CD4-positive, alpha-beta memory T cell (primary cell): Measurements from ENCODE around the gene THSD7B. TPM values are rescaled to one million over a fixed set of nuclear protein-coding genes. Genes with fewer than 3 reads are reported as not detected.

Experiments
- CTCF ChIA-PET: fragments of 350-600 bp; sonication (Branson Sonifier 250); formaldehyde crosslinking; loops from one replicate; lab custom pipeline; 2021; ENCODE audit warnings: inconsistent platforms; ENCODE audit not compliant: partially characterized antibody; lab: Charles Lee
- POLR2A ChIA-PET: fragments of 350-600 bp; sonication (Branson Sonifier 250); formaldehyde crosslinking; loops from one replicate; lab custom pipeline; 2021; ENCODE audit not compliant: partially characterized antibody; lab: Charles Lee
- DNase-seq, 5 donors: peaks; one replicate each; pipeline versions ENCODE4 v3.0.0 to v3.0.0-alpha.2; 2020 to 2022; ENCODE audit warnings: mixed read lengths in 1 of 5
- H3K27ac ChIP-seq: one replicate; pipeline ENCODE4 v1.7.0; 2013; ENCODE audit warnings: low read depth, low read length
- H3K27me3 ChIP-seq: 2 replicates; pipeline ENCODE4 v1.7.0; 2013; ENCODE audit warnings: mild to moderate bottlenecking, low read length, moderate library complexity; ENCODE audit not compliant: insufficient read depth
- H3K36me3 ChIP-seq: 2 replicates; pipeline ENCODE4 v1.7.0; 2013; ENCODE audit warnings: mild to moderate bottlenecking, low read length, moderate library complexity; ENCODE audit not compliant: insufficient read depth
- H3K4me1 ChIP-seq: 2 replicates; pipeline ENCODE4 v1.7.0; 2013; ENCODE audit warnings: mild to moderate bottlenecking, low read length, moderate library complexity; ENCODE audit not compliant: insufficient read depth
- H3K4me3 ChIP-seq, 2 donors: one replicate each; pipeline ENCODE4 v1.7.0; 2013; ENCODE audit warnings: low read length in 2 of 2, mild to moderate bottlenecking in 1 of 2
- H3K9me3 ChIP-seq, 2 donors: one replicate each; pipeline ENCODE4 v1.7.0; 2013; ENCODE audit warnings: low read length in 2 of 2, control low read depth in 1 of 2; ENCODE audit not compliant: control insufficient read depth in 1 of 2
- H3K27ac Mint-ChIP-seq, 7 donors: one replicate each; pipeline ENCODE4 v1.8.0; 2020 to 2021; ENCODE audit warnings: mixed read lengths in 7 of 7, mild to moderate bottlenecking in 6 of 7, inconsistent platforms in 3 of 7, moderate library complexity in 3 of 7
- H3K27me3 Mint-ChIP-seq, 2 donors: one replicate each; pipeline ENCODE4 v1.8.0; 2020 to 2021; ENCODE audit warnings: mixed read lengths in 2 of 2
- H3K36me3 Mint-ChIP-seq, 2 donors: one replicate each; pipeline ENCODE4 v1.8.0; 2020 to 2021; ENCODE audit warnings: mixed read lengths in 2 of 2, inconsistent platforms in 1 of 2, mild to moderate bottlenecking in 1 of 2
- H3K4me1 Mint-ChIP-seq, 4 donors: one replicate each; pipeline ENCODE4 v1.8.0; 2020 to 2021; ENCODE audit warnings: mixed read lengths in 4 of 4, mild to moderate bottlenecking in 1 of 4
- H3K4me3 Mint-ChIP-seq, 8 donors: one replicate each; pipeline ENCODE4 v1.8.0; 2020 to 2021; ENCODE audit warnings: mixed read lengths in 8 of 8, mild to moderate bottlenecking in 7 of 8, moderate library complexity in 6 of 8, inconsistent platforms in 3 of 8
- H3K9me3 Mint-ChIP-seq, 8 donors: one replicate each; pipeline ENCODE4 v1.8.0; 2020 to 2021; ENCODE audit warnings: mixed read lengths in 8 of 8, mild to moderate bottlenecking in 5 of 8, inconsistent platforms in 3 of 8, moderate library complexity in 1 of 8
- intact Hi-C: fragments of 100-400 bp; cut with micrococcal nuclease; formaldehyde crosslinking; loops from one replicate; pipeline ENCODE4 v1.15.1; 2023
- polyA plus RNA-seq, 2 donors: library from polyadenylated mRNA; unstranded; fragments of 300-500 nt; fragmentation: Illumina TruSeq; gene quantifications; one replicate each; pipeline ENCODE4 v1.2.3, GENCODE V29; 2021
- total RNA-seq, 2 experiments: library from RNA; stranded (reverse); gene quantifications; one replicate each; pipeline ENCODE4 v1.2.3, GENCODE V29; 2021

The THSD7B gene
- total RNA-seq (not detected), polyA plus RNA-seq (not detected)

GRCh38 chr2:136765256-136766072 lies at the start of gene THSD7B:
THSD7B (plus strand) TSS chr2:136765545; CDS start chr2:136882179, 116,634 bp downstream.
- Histone ChIP-seq H3K27ac (no peak within 1 kb of the TSS), H3K36me3 (no peaks in the 10 kb centered on the region), H3K27me3 (peaks cover 6% of the 10 kb centered on the region), H3K9me3 (no peaks in the 10 kb centered on the region), H3K4me3 (no peak within 1 kb of the TSS), H3K4me1 (no peaks in the 10 kb centered on the region)
- Mint-ChIP-seq H3K4me1 (peaks cover 0 to 15% (median 2%) of the 10 kb centered on the region in 4 donors), H3K27ac (no peak within 1 kb of the TSS), H3K27me3 (peaks cover 38 to 41% of the 10 kb centered on the region in 2 donors), H3K4me3 (peak within 1 kb of the TSS in 5 of 8 donors; percentile 17 to 63 (median 24)), H3K36me3 (no peaks in the 10 kb centered on the region), H3K9me3 (peaks cover 0 to 6% (median 3%) of the 10 kb centered on the region in 8 donors)
- ChIA-PET POLR2A (no interaction called here), CTCF (no interaction called here)
- intact Hi-C loops = no loop called here
- DNase-seq = no peak

GRCh38 chr2:136718273-136718672 lies 47.1 kb upstream of the THSD7B start:
- H3K4me3 ChIP-seq = no peak overlapping the region
- ChIA-PET CTCF (no interaction called here), POLR2A (no interaction called here)
- H3K9me3 Mint-ChIP-seq = peaks cover 0 to 2% (median 0%) of the 10 kb centered on the region in 8 donors
- no peaks in the 10 kb centered on the region for H3K36me3 ChIP-seq
- H3K27ac ChIP-seq = no peak overlapping the region
- intact Hi-C loops = no loop called here
- no peaks in the 10 kb centered on the region for H3K4me1 Mint-ChIP-seq
- H3K36me3 Mint-ChIP-seq = no peaks in the 10 kb centered on the region
- H3K9me3 ChIP-seq = no peaks in the 10 kb centered on the region
- H3K27me3 Mint-ChIP-seq = peaks cover 0 to 7% of the 10 kb centered on the region in 2 donors
- H3K27ac Mint-ChIP-seq = no peak overlapping the region
- no peaks in the 10 kb centered on the region for H3K27me3 ChIP-seq
- H3K4me3 Mint-ChIP-seq = no peak overlapping the region
- DNase-seq = no peak
- H3K4me1 ChIP-seq = no peaks in the 10 kb centered on the region

GRCh38 chr2:136727973-136728699 lies 37.2 kb upstream of the THSD7B start:
- no peak overlapping the region for H3K27ac ChIP-seq
- H3K36me3 ChIP-seq = no peaks in the 10 kb centered on the region
- H3K4me1 Mint-ChIP-seq = no peaks in the 10 kb centered on the region
- H3K27me3 ChIP-seq = no peaks in the 10 kb centered on the region
- ChIA-PET CTCF (no interaction called here), POLR2A (no interaction called here)
- H3K4me3 ChIP-seq = no peak overlapping the region
- intact Hi-C loops = no loop called here
- H3K36me3 Mint-ChIP-seq = no peaks in the 10 kb centered on the region
- H3K4me1 ChIP-seq = no peaks in the 10 kb centered on the region
- H3K27me3 Mint-ChIP-seq = peaks cover 3 to 6% of the 10 kb centered on the region in 2 donors
- H3K27ac Mint-ChIP-seq = no peak overlapping the region
- no peaks in the 10 kb centered on the region for H3K9me3 ChIP-seq
- H3K4me3 Mint-ChIP-seq = no peak overlapping the region
- peaks cover 0 to 4% (median under 1%) of the 10 kb centered on the region in 8 donors for H3K9me3 Mint-ChIP-seq
- DNase-seq = no peak

GRCh38 chr2:136736236-136736635 lies 29.1 kb upstream of the THSD7B start:
- Mint-ChIP-seq H3K36me3 (no peaks in the 10 kb centered on the region), H3K27ac (no peak overlapping the region), H3K27me3 (peaks cover 3 to 7% of the 10 kb centered on the region in 2 donors), H3K4me3 (no peak overlapping the region), H3K9me3 (no peaks in the 10 kb centered on the region), H3K4me1 (no peaks in the 10 kb centered on the region)
- intact Hi-C loops = no loop called here
- no peak overlapping the region for H3K4me3 ChIP-seq
- no peak for DNase-seq
- H3K4me1 ChIP-seq = no peaks in the 10 kb centered on the region
- H3K27ac ChIP-seq = no peak overlapping the region
- H3K9me3 ChIP-seq = no peaks in the 10 kb centered on the region
- CTCF ChIA-PET = interaction anchor here (1.1 kb wide), 1 partner anchor 15 kb away, joined by 4 read pairs; no protein-coding TSS in a partner anchor
- H3K27me3 ChIP-seq = peaks cover 7% of the 10 kb centered on the region
- H3K36me3 ChIP-seq = no peaks in the 10 kb centered on the region
- POLR2A ChIA-PET = no interaction called here

- Histone ChIP-seq H3K36me3 (no peaks in the 10 kb centered on the region), H3K27me3 (peaks cover 7% of the 10 kb centered on the region), H3K27ac (no peak overlapping the region), H3K4me3 (no peak overlapping the region), H3K4me1 (no peaks in the 10 kb centered on the region), H3K9me3 (no peaks in the 10 kb centered on the region)
- Mint-ChIP-seq H3K36me3 (no peaks in the 10 kb centered on the region), H3K4me1 (no peaks in the 10 kb centered on the region), H3K27me3 (peaks cover 5 to 9% of the 10 kb centered on the region in 2 donors), H3K4me3 (no peak overlapping the region), H3K9me3 (peaks cover 0 to 2% (median 0%) of the 10 kb centered on the region in 8 donors), H3K27ac (no peak overlapping the region)
- CTCF ChIA-PET = no interaction called here
- POLR2A ChIA-PET = no interaction called here
- DNase-seq = no peak
- intact Hi-C loops = no loop called here
Measured at GRCh38 chr2:136738044-136738443, 27.3 kb upstream of the THSD7B start.

GRCh38 chr2:136741471-136741870 lies 23.9 kb upstream of the THSD7B start:
- H3K4me3 Mint-ChIP-seq = no peak overlapping the region

GRCh38 chr2:136750065-136750464 lies 15.3 kb upstream of the THSD7B start:
- H3K9me3 ChIP-seq = no peaks in the 10 kb centered on the region
- H3K4me1 Mint-ChIP-seq = no peaks in the 10 kb centered on the region
- no peak overlapping the region for H3K27ac Mint-ChIP-seq
- no peak for DNase-seq
- CTCF ChIA-PET = no interaction called here
- H3K4me3 ChIP-seq = no peak overlapping the region
- no peaks in the 10 kb centered on the region for H3K36me3 ChIP-seq
- POLR2A ChIA-PET = no interaction called here
- peaks cover 0 to 3% (median 0%) of the 10 kb centered on the region in 8 donors for H3K9me3 Mint-ChIP-seq
- intact Hi-C loops = no loop called here
- H3K36me3 Mint-ChIP-seq = no peaks in the 10 kb centered on the region
- peaks cover 0 to 11% of the 10 kb centered on the region in 2 donors for H3K27me3 Mint-ChIP-seq
- no peak overlapping the region for H3K4me3 Mint-ChIP-seq
- no peaks in the 10 kb centered on the region for H3K4me1 ChIP-seq
- no peak overlapping the region for H3K27ac ChIP-seq
- H3K27me3 ChIP-seq = no peaks in the 10 kb centered on the region

More at GRCh38 chr2:136741471-136741870, 23.9 kb upstream of the THSD7B start:
- peaks cover 7% of the 10 kb centered on the region for H3K27me3 ChIP-seq
- Mint-ChIP-seq H3K9me3 (peaks cover 0 to 2% (median 0%) of the 10 kb centered on the region in 8 donors), H3K4me1 (no peaks in the 10 kb centered on the region), H3K27ac (no peak overlapping the region), H3K36me3 (no peaks in the 10 kb centered on the region), H3K27me3 (peaks cover 5 to 8% of the 10 kb centered on the region in 2 donors)
- H3K4me1 ChIP-seq = no peaks in the 10 kb centered on the region
- intact Hi-C loops = no loop called here
- POLR2A ChIA-PET = no interaction called here
- H3K4me3 ChIP-seq = no peak overlapping the region
- H3K36me3 ChIP-seq = no peaks in the 10 kb centered on the region
- DNase-seq = no peak
- H3K9me3 ChIP-seq = no peaks in the 10 kb centered on the region
- CTCF ChIA-PET = no interaction called here
- no peak overlapping the region for H3K27ac ChIP-seq
